Measurements from ENCODE around the gene ZCCHC14. TPM values are rescaled to one million over a fixed set of nuclear protein-coding genes. Genes with fewer than 3 reads are reported as not detected.
"Not testable (repeated sequence)": the region's sequence is repeated elsewhere in the genome, so short reads cannot be mapped to it uniquely, and the experiment has no call there.

The ZCCHC14 gene
- total RNA-seq, 4 donors from 2014 or later = 12.9 to 24.7 (median 18.6) TPM

DNA sequence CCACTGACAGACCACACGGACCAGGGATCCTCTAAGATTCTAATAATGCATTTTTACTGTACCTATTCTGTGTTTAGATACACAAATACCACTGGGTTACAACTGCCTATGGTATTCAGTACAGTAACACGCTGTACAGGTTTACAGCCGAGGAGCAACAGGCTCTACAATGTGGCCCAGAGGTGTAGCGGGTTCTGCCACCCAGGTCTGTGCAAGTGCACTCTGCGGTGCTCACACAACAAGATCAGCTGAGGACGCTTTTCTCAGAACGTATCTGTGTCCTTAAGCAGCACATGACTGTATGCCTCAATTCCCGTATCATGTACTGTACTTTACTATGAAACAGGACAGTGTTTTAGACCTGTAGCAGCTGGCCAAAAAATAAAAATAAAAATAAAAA, 6.5 kb downstream of the ZCCHC14 start:
- Histone ChIP-seq H3K27me3 (no peaks in the 10 kb centered on the region), H3K4me3 (no peak overlapping the region), H3K27ac (replicated peaks in 1 of 4) (peak overlapping the region; percentile 58 to 77 (median 66)), H3K9me3 (no peaks in the 10 kb centered on the region), H3K4me1 (peaks cover 73 to 94% (median 89%) of the 10 kb centered on the region in 4 donors), H3K36me3 (no peaks in the 10 kb centered on the region)
- DNase-seq (ENCODE audit: extremely low spot score) = no peak
- 75% methylated on average over 8 of the region's 8 CpGs for WGBS
- TF ChIP-seq POLR2AphosphoS5 (IDR thresholded peaks at IDR 0.05) = peak in 1 of 2 donors; percentile 10
- TF ChIP-seq POLR2A (IDR thresholded peaks at IDR 0.05; ENCODE audit: low read depth) = no peak
- no peak for TF ChIP-seq CTCF (IDR thresholded peaks at IDR 0.05)
- intact Hi-C loops (cut with DNase I) = no loop called here

GRCh38 chr16:87485792-87486191, 7.0 kb downstream of the ZCCHC14 start:
- Histone ChIP-seq H3K27ac (replicated peaks in 1 of 4) (peak overlapping the region; percentile 58 to 77 (median 66)), H3K4me1 (peaks cover 73 to 94% (median 89%) of the 10 kb centered on the region in 4 donors)
- 70% methylated on average over 4 of the region's 4 CpGs for WGBS
- H3K4me3 ChIP-seq; intact Hi-C loops (cut with DNase I); DNase-seq (ENCODE audit: extremely low spot score); H3K9me3 ChIP-seq; H3K27me3 ChIP-seq; H3K36me3 ChIP-seq: not testable (repeated sequence)

DNA sequence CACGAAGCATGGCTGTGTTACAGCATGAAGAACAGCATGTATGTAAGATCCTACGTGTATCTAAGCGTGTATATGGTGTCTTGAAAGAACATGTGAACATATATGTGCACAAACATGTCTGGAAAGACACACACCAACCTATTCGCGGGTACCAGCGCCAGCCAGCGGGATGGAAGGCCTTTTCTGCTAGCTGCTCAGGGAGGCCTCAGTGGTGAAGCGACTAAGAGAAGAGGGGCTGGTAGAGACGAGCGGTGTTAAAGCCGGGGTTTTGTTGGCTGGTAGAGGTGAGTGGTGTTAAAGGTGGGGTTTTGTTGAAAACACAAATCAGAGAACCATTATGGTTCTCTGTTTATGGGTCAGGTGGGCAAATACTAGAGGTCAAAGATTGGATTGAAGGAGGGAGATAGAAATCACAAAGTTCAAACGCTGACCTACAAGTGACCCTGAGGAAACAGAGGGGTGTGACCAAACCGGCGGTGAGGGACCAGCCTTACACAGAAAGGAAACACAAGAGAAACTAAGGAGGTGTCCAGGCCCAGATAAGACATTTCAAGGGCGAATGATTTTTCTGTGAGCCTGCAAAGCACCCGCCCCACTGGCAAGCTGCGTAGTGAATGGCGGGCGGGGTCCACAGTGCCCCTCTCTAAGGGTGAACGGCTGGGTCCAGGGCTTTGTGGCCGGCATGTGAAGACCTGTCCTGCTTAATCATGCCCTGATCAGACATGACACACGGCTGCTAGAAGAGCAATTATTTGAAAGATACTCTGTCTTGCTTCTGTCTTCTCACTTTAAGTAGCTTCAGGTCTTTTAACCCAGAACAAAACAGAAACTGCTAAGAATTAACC, 8.1 kb downstream of the ZCCHC14 start:
- H3K27ac ChIP-seq (replicated peaks in 1 of 4) = peak overlapping the region; percentile 58 to 77 (median 66)
- no peaks in the 10 kb centered on the region for H3K9me3 ChIP-seq
- WGBS = 70% methylated on average over 16 of the region's 22 CpGs
- intact Hi-C loops (cut with DNase I) = no loop called here
- TF ChIP-seq POLR2AphosphoS5 (IDR thresholded peaks at IDR 0.05) = no peak
- H3K27me3 ChIP-seq = no peaks in the 10 kb centered on the region
- H3K36me3 ChIP-seq = no peaks in the 10 kb centered on the region
- H3K4me1 ChIP-seq = peaks cover 71 to 88% (median 83%) of the 10 kb centered on the region in 4 donors
- no peak for DNase-seq (ENCODE audit: extremely low spot score)
- no peak overlapping the region for H3K4me3 ChIP-seq

GRCh38 chr16:87483481-87483880, 9.3 kb downstream of the ZCCHC14 start:
- Histone ChIP-seq H3K9me3 (no peaks in the 10 kb centered on the region), H3K27me3 (no peaks in the 10 kb centered on the region), H3K36me3 (no peaks in the 10 kb centered on the region), H3K4me1 (peaks cover 59 to 76% (median 71%) of the 10 kb centered on the region in 4 donors), H3K27ac (replicated peaks in 1 of 4) (peak overlapping the region in 2 of 4 donors; percentile 70 to 77), H3K4me3 (no peak overlapping the region)
- intact Hi-C loops (cut with DNase I) = no loop called here
- DNase-seq (ENCODE audit: extremely low spot score) = no peak
- no peak for TF ChIP-seq POLR2A (IDR thresholded peaks at IDR 0.05; ENCODE audit: low read depth)
- TF ChIP-seq CTCF (IDR thresholded peaks at IDR 0.05) = no peak
- TF ChIP-seq EP300 (IDR thresholded peaks at IDR 0.05) = no peak
- no peak for TF ChIP-seq POLR2AphosphoS5 (IDR thresholded peaks at IDR 0.05)
- WGBS = 94% methylated on average over 5 of the region's 5 CpGs

DNA sequence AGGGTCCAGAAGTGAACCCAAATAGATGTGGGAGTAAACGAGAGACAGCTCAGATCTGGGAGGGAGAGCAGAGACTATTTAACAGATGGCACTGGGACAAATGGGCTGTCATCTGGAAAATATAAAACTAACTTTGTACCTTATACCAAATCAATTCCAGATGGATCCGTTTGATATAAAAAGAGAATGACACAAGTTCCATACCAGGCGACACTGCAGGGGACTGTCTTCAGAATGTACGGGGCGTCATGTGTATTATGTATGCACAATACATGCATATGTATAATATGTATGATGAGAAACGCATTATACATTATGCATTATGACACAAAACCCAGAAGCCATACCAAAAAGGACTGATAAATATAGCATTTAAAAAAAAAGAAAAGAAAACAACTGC, 10.2 kb downstream of the ZCCHC14 start:
- not testable (repeated sequence) for DNase-seq (ENCODE audit: extremely low spot score)
- 86% methylated on average over 6 of the region's 6 CpGs for WGBS

DNA sequence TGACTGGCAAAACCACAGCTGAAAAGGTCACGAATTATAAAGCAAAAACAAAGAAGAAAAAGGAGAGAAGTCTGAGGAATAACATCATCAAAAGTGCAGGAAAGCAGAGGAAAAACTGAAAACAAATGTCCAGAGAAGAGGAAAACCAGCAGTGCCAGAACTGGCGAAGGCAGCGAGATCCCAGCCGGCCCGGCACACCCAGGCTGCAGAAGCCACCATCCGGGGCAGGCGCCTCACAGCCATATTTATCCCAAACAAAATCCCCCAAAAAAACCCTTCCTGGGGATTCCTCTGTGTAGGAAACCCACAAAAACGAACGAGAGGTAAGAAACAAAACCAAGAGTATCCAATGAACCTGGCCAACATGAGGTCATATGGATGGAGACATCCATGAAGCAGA, 10.6 kb downstream of the ZCCHC14 start:
- no peaks in the 10 kb centered on the region for H3K27me3 ChIP-seq
- no peak overlapping the region for H3K4me3 ChIP-seq
- peaks cover 56 to 69% (median 62%) of the 10 kb centered on the region in 4 donors for H3K4me1 ChIP-seq
- H3K9me3 ChIP-seq = no peaks in the 10 kb centered on the region
- 81% methylated on average over 9 of the region's 9 CpGs for WGBS
- H3K27ac ChIP-seq (replicated peaks in 1 of 4) = peak overlapping the region in 2 of 4 donors; percentile 35 to 37
- intact Hi-C loops (cut with DNase I) = no loop called here
- no peaks in the 10 kb centered on the region for H3K36me3 ChIP-seq
- no peak for TF ChIP-seq POLR2AphosphoS5 (IDR thresholded peaks at IDR 0.05)
- no peak for TF ChIP-seq EP300 (IDR thresholded peaks at IDR 0.05)
- no peak for TF ChIP-seq CTCF (IDR thresholded peaks at IDR 0.05)
- no peak for TF ChIP-seq POLR2A (IDR thresholded peaks at IDR 0.05; ENCODE audit: low read depth)
- no peak for DNase-seq (ENCODE audit: extremely low spot score)

More for the DNA sequence above, 10.2 kb downstream of the ZCCHC14 start:
- peaks cover 56 to 69% (median 64%) of the 10 kb centered on the region in 4 donors for H3K4me1 ChIP-seq
- peak overlapping the region in 2 of 4 donors; percentile 35 to 37 for H3K27ac ChIP-seq (replicated peaks in 1 of 4)
- intact Hi-C loops (cut with DNase I); H3K36me3 ChIP-seq; H3K27me3 ChIP-seq; H3K9me3 ChIP-seq; H3K4me3 ChIP-seq: not testable (repeated sequence)

- H3K36me3 ChIP-seq; intact Hi-C loops (cut with DNase I); H3K9me3 ChIP-seq; H3K27me3 ChIP-seq; DNase-seq (ENCODE audit: extremely low spot score); H3K4me3 ChIP-seq: not testable (repeated sequence)
- 89% methylated on average over 5 of the region's 5 CpGs for WGBS
- Histone ChIP-seq H3K27ac (replicated peaks in 1 of 4) (peak overlapping the region in 2 of 4 donors; percentile 35 to 37), H3K4me1 (peaks cover 50 to 69% (median 60%) of the 10 kb centered on the region in 4 donors)
These were observed 11.1 kb downstream of the ZCCHC14 start for GRCh38 chr16:87481711-87482110.

DNA sequence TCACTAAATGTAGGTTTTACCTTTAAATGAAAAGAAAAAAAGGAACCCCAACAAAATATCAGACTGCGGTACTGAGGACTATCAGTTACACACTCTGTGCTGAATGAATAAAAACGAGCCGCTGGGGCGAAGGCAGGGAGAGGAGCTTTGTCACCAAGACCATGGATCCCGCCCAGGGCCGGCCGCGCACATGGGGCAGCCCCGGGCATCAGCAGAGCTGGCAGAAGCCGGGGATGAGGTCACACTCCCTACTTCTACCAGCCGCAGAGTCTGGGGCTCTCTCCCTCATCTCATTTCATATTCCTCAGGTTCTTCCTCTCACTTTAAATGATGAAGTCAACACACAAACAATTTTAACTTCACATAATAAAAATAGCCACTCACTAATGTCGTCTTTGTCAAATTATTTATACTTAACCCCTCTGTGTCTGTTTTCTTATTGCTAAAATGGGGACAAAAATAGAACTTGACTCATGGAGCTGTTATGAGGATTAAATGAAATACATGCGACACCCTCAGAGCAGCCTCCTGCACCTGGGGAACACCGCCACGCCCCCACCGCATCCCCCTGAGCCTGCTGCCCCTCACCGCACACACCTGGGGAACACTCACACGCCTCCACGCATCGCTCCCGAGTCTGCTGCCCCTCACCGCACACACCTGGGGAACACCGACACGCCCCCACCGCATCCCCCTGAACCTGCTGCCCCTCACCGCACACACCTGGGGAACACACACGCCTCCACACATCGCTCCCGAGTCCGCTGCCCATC, 15.4 kb downstream of the ZCCHC14 start:
- H3K4me3 ChIP-seq; DNase-seq (ENCODE audit: extremely low spot score); H3K36me3 ChIP-seq; H3K27me3 ChIP-seq; intact Hi-C loops (cut with DNase I); H3K27ac ChIP-seq (replicated peaks in 1 of 4); H3K9me3 ChIP-seq: not testable (repeated sequence)
- H3K4me1 ChIP-seq = peaks cover 33 to 67% (median 53%) of the 10 kb centered on the region in 4 donors
- WGBS = 82% methylated on average over 30 of the region's 30 CpGs

Measured in esophagus muscularis mucosa (tissue), 4 donors.